HK-2 (cell line): ENCODE data around the gene ZCCHC4.

ENCODE experiments used
- DNase-seq: peaks from one replicate; pipeline ENCODE4 v3.0.0-alpha.2; 2018; ENCODE audit not compliant: unreplicated experiment

The ZCCHC4 gene

DNA sequence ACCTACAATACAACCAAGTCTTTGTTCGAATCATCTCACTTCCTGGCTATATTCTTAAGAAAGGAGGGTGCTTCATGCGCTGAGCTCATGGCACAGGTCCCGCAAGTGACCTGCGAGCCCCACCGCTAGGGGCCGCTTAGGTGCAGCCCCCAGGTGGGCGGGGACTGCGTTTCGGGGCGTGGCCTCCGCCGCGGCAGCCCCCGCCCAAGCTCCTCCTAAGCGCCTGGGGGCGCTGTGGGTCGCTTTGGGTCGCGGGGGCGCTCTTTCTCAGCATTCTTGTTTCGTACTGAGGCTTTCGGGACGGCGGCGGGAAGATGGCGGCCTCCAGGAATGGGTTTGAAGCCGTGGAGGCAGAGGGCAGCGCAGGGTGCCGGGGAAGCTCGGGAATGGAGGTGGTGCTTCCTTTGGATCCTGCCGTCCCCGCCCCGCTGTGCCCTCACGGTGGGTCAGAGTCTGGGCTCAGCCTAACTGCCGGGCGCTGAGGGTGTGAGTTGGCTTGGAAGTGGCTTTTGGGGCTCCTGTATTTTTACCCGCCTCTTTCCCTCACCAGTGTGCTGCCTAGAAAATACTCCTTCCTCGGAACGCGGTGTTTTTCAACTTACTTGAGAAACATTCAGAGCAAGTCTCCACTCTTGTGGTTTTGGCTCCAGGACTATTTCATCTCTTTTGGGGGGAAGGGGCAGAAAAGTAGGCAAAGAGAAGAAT, at the start of gene ZCCHC4:
TSS of gene ZCCHC4 (plus strand) at position 279 of the 705 bp plus-strand sequence. CDS start at position 315, 36 bp downstream.
- DNase-seq: peak; percentile 96

DNA sequence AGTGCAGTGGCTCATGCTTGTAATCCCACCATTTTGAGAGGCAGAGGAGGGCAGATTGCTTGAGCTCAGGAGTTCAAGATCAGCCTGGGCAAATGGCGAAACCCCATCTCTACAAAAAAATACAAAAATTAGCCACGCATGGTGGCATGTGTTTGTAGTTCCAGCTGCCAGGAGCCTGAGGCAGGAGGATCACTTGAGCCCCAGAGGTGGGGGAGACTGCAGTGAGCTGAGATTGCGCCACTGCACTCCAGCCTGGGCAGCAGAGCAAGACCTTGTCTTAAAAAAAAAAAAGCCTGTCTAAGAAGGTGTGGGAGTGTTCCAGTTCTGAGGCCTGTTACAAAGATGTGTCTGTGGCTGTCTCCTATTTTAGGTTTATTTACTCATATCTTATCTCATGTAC, 40.7 kb upstream of the ZCCHC4 start:
- DNase-seq: no peak

- no peak for DNase-seq
These were observed 32.4 kb upstream of the ZCCHC4 start for GRCh38 chr4:25280210-25280609.

- DNase-seq: no peak
These were observed 28.6 kb upstream of the ZCCHC4 start for GRCh38 chr4:25283948-25284347.

DNA sequence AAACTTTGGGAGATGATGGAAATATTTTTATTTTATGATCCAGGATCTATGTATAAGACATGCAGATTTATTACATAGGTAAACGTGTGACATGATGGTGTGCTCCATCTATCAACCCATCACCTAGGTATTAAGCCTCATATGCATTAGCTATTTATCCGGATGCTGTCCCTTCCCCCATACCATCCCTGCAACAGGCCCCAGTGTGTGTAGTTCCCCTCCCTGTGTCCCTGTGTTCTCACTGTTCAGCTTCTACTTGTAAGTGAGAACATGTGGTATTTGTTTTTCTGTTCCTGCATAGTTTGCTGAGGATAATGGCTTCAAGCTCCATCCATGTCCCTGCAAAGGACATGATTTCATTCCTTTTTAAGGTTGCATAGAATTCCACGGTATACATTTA, 28.1 kb upstream of the ZCCHC4 start:
- no peak for DNase-seq

DNA sequence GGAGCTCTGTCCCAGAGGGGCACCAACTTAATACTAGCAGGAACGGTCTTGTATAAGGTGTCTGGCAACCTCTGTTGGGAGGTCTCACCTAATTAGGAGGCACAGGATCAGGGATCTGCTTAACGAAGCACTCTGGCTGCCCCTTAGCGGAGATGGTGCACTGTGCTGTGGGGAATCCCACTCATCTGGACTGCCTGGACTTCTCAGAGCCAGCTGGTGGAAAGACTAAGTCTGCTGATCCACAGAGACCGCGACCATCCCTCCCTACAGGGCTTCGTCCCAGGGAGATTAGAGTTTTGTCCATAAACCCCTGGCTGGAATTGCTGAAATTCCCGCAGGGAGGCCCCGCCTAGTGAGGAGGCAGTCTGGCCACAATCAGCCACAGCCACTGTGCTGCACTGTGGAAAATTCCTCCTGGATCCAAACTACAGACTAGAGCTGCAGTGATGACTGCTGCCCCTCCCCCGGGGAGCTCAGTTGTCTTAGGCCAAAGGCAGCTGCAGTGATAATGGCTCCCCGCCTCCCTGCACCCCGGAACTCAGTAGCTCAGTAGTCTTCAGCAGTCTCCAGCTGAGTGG, 22.0 kb upstream of the ZCCHC4 start:
- no peak for DNase-seq

- no peak for DNase-seq
These were observed 21.3 kb upstream of the ZCCHC4 start for GRCh38 chr4:25291158-25291733.

GRCh38 chr4:25297528-25298242, 14.9 kb upstream of the ZCCHC4 start:
- DNase-seq: no peak

GRCh38 chr4:25299476-25300203, 12.9 kb upstream of the ZCCHC4 start:
- DNase-seq: no peak

DNA sequence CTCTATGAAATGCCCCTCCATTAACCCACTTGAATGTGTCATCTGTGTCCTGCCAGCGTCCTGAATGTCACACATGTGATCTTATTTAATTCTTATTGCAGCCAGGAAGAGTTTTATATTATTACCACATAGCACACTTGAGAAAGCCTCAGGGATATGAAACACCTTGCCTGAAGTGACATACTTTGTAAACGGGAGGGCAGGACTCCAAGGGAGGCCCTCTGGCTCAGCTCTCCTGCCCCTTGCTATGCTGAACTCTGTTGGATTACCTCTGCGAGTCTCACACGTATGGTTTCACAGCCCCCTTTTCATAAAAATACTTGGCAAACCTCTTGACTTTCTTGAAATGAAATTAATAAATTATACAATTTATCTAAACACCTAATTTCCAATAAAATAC, 11.1 kb upstream of the ZCCHC4 start:
- DNase-seq: no peak

GRCh38 chr4:25302626-25303025, 9.9 kb upstream of the ZCCHC4 start:
- DNase-seq: no peak

GRCh38 chr4:25303578-25303977, 9.0 kb upstream of the ZCCHC4 start:
- no peak for DNase-seq

- no peak for DNase-seq
These were observed 6.0 kb upstream of the ZCCHC4 start for GRCh38 chr4:25306518-25307057.

- DNase-seq: no peak
These were observed 5.0 kb upstream of the ZCCHC4 start for GRCh38 chr4:25307596-25307995.

GRCh38 chr4:25308306-25308705, 4.3 kb upstream of the ZCCHC4 start:
- DNase-seq: no peak

- peak; percentile 19 for DNase-seq
These were observed 3.8 kb upstream of the ZCCHC4 start for GRCh38 chr4:25308761-25309160.

GRCh38 chr4:25310066-25310802, 2.3 kb upstream of the ZCCHC4 start:
- DNase-seq: no peak

DNA sequence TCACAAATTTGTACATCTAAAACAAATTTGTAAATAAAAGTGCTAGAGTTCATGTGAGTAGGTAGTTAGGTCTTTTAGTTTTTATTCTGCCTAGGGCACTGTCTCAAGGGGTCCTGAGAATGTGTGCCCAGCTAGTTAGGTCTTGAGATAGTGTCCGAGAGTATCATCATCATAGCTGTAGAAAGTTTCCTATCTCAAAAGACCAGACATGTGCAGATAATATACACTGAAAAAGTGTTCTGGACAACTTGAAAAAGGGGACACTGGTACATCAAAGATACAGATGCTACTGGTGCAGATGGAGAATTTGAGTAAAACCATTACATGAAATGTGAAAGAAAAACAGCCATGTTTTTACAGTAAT, 1.8 kb upstream of the ZCCHC4 start:
- DNase-seq: no peak

DNA sequence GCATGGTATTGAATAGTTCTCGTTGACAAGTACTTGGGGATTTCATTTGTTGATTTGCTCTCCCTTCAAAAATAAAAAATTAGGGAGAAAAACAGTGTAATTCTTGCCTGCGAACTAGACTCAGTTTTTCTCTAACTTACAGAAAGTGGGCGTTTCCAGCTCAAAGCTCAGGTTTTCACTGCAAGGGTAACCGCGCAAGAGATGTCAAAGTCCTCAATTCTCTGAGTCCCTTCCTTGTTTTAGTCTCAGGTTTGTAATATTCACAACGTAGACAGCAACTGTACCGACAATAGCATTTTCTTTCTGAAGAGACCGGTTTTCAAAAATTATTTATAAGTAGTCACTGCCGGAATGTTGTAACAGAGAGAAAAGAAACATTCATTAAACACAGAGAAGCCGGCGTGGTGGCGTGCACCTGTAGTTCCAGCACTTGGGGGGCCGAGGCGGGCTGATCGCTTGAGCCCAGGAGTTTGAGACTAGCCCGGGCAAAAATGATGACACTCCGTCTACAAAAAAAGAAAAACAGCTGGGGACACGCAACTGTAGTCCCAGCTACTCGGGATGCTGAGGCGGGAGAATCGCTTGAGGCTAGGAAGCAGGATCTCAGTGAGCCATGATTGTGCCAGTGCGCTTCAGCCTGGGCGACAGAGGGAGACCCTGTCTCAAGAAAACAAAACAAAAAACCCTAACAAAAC, 774 bp downstream of the ZCCHC4 start:
- DNase-seq: no peak

DNA sequence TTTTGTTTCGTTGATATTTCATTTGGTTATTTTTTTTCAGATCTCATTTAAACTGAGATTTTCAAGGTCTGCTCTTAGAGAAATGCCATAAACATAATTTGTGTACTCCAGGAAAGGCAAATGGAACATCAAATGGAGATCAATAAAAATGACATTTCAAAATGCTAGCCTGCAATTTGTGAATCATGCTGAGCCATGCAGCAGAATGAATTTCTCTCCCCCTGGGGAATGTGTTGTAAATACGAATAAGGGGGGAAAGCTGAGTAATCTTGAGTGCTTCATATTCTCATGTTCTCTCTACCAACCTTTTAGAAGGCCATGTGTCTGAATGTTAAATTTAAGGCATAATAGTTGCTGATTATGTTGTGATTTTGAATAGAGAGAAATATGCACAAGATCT, 7.8 kb downstream of the ZCCHC4 start:
- DNase-seq: no peak

GRCh38 chr4:25320773-25321172, 8.2 kb downstream of the ZCCHC4 start:
- DNase-seq: no peak
